HG02885 (cell line): ENCODE results near the gene CSPG5.

Experiments
- ATAC-seq: cut with Tn5 transposase; IDR thresholded peaks from one replicate; pipeline ENCODE4 v1.9.1; 2021; ENCODE audit warnings: mild to moderate bottlenecking; ENCODE audit not compliant: unreplicated experiment, poor library complexity

CSPG5 gene

DNA sequence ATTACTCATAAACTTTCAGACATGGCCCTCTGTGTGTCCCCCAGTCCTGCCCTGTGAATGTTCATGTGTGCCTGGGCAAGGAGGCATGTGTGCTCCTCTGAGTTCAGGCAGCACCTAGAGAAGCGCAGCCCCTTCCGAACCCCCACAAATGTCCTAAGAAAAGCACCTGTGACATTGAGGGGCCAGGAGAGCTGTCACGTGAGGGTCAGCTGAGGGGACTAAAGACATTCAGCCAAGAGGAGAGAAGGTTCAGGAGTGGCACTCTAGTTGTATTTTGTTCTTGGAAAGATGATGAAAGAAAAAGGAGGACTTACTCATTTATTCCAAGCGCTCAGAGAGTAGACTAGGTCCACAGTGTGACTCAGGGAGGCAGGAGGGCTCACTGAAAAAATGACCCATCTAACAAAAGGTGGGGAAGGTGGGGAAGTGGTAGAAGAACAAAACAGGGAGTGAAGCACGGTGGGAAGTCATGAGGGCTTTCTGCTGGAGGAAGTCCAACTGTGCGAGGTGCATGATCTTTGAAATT is 37.0 kb downstream of the CSPG5 start:
- ATAC-seq = no peak

DNA sequence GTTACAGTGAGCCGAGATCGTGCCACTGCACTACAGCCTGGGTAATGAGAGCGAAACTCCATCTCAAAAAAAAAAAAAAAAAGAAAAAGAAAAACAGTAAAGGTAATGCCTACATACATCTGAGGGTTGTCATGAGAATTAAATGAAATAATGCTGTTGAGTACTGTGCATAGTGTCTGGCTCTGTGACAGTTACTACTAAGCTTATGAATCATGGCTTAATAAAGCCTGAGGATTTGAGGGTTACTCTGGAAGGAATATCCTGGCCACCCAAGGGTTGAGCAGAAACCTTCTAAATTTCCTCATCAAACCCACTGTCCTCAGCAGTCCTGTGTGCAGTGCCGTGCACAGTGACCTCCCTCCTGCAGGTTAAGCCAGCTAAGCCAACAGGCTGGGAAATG is 38.4 kb downstream of the CSPG5 start:
- no peak for ATAC-seq

DNA sequence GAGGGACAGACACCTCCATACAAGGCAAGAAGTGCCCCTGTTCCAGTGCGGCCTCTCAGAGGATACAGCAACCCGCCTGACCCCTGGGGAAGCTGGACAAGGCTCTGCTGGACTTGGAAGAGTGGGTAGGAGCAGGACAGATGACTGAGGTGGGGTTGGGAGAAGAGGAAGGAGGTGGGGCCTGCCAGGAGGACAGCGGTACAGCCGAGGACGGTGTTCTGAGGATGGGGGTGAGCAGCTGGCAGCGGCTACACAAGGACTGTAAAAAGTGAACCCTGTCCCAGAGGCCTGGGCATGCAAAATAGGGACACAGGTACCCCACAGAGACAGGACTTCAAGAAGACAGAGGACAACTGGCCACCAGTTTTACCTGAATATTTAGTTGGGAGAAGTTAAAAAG is 41.7 kb downstream of the CSPG5 start:
- ATAC-seq = no peak

DNA sequence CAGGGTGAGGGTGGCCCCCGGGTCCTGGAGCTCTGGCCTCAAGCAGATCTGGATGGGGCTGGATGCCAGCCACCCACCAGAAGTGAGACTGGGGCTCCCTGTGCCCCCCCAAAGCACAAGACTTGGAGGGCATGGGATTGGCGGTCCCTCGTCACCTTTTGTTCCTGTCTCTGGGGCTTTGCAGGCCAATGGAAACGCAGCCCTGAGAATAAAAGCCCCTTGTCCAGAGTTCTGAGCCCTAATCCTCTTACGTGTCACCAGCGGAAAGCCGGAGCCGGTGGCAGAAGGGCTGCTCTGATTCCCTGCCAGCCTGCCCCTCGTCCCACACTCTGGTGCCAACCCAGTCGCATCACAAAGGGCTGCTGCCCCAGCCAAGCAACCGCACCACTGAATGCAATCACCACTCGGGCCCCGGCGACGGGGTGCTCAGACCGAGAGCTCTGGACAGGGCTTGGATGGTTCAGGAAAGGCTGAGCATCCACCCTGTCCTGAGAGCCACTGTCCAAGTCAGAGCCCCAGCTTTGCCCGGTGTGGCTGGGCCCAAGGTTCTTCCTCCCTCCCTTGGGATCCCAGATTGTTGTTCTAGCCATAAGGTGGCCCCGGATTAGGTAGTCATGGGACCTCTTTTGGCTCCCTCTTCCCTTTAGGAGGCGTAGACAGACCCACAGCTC is 42.3 kb downstream of the CSPG5 start:
- no peak for ATAC-seq

DNA sequence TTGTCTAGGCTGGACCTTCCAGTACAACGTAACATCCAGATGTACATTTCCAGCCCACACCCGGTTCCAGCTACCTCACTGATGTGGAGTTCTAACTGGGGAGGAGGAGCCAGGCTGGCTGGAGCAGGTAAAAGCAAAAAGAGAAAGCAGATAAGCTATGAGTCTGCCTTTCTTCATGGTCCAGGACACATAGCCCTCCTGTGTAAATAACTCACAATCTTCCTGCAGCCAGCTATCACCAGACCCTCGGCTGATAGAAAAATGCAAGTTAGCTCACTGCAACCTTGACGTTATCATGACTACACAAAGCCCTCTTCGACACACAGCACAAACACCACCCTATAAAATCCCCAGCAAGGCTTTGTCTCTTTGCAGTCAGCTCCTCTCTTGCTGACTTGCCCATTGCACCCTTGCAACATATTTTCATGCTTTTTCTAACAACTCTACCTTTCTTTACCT is 44.6 kb downstream of the CSPG5 start:
- no peak for ATAC-seq

DNA sequence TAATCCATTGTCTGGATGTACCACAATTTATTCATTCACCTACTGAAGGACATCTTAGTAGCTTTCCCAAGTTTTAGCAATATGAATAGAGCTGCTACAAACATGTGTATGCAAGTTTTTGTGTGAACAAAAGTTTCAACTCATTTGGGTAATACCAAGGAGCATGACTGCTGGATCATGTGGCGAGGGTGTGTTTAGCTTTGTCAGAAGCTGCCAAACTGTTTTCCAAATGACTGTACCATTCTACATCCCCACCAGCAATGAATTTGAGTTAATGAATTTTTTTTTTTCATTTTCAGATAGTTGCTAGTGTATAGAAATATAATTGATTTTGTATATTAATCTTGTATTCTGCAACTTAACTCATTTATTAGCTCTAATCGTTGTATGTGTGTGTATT is 45.2 kb downstream of the CSPG5 start:
- ATAC-seq = no peak

DNA sequence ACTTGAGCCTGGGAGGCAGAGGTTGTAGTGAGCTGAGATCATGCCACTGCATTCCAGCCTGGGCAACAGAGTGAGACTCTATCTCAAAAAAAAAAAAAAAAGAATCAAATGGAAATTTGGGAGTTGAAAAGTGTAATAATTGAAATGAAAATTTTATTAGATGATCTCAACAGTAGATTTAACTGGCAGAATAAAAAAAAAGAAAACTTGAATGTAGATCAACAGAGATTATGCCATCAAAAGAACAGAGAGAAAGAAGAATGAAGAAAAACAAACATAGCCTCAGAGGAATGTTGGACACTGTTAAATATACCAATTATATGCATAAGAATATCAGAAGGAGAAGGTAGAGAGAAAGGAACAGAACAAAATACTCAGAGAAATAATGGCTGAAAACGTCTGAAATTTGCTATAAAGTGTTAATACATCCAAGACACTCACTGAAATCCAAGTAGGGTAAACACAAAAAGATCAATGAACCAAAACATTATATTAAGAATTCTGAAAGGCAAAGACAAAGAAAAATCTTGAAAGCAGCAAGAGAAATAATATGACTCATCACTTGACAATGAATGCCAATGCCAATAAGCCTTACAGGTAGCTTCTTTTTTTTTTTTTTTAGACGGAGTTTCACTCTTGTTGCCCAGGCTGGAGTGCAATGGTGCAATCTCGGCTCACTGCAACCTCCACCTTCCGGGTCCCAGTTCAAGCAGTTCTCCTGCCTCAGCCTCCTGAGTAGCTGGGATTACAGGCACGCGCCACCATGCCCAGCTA is 50.5 kb downstream of the CSPG5 start:
- ATAC-seq = no peak

DNA sequence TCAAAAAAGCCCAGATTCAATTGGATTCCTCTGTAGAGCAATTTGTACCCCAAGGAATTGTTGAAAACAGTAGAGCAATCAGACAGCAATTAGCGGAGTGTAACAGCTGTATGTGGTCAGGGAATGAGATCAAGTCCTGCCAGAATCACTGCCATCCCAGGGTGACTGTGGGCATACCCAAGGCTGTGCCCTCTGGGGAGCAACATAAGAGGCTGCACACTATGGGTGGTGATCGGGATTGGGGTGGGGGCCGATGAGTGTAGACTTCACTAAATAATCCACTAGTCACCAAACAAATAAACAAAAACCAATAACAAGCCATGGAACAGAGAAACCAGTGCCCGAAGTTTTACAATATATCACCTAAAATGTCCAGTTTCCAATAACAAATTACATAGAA is 53.0 kb downstream of the CSPG5 start:
- no peak for ATAC-seq

DNA sequence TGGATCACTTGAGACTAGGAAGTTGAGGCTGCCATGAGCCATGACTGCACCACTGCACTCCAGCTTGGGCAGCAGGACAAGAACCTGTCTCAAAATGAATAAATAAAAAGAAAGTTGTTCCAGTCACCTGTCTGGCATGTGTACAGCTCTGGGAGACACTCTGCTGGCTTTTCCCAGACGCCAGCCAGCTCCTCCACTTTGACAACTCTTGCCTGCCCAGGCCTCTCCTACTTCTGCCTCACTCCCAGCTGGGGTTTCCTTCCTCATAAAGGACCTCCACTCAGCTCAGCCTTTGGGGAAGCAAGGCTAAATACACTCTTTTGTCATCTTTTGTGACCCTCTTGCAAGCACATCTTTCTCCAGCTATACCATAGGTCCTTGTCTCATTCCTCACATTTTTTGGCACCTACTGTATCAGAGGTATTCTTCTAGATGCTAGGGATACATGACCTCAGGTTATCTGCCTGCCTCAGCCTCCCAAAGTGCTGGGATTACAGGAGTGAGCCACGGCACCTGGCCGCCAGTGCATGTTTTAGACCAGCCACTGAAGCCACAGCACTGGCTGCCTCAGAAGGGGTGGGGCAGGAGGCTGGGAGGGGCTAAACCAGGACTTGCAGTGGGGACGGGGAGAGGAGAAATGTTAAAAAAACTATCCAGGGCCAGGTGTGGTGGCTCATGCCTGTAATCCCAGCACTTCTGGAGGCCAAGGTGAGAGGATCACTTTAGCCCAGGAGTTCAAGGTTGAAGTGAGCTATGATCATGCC is 55.2 kb downstream of the CSPG5 start:
- no peak for ATAC-seq

DNA sequence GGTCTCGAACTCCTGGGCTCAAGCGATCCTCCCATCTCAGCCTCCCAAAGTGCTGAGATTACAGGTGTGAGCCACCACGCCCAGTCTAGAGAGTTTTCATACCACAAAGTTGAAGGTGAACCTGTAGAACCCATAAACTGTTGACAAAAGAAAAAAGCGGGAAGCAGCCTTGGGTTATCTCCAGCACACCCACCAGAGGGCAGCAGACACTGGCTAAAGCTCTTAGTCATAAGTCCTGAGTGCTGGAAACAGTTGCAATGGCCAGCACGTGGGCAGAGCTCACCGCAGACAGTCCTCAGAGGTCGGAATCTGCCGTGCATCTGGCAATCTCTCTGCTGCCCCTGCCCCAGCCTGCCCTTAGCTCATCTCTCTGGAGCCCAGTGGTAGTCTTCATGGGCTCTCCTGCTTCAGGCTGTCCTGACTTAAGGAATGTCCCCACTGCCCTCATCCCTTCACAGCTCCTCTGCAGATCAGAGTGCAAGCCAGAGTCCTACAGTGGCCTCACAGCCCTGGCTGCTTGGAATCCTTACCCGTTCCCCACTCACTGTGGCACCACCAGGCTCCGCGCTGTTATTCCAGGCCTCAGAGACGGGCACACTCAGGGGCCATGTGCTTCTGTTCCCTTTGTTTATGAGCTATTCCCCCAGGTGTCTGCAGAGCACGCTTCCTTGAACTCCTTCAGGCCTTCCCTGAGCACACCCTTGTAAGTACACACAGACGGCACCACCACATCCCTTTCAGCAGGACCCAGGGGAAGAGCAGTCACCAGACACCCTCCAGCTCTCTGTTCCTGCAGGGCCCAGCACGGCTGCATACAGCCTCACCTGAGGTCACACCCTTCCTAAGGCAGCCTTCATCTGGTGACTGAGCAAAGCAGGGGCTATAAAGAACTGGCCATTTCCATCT is 56.3 kb downstream of the CSPG5 start:
- ATAC-seq = peak; percentile 73

DNA sequence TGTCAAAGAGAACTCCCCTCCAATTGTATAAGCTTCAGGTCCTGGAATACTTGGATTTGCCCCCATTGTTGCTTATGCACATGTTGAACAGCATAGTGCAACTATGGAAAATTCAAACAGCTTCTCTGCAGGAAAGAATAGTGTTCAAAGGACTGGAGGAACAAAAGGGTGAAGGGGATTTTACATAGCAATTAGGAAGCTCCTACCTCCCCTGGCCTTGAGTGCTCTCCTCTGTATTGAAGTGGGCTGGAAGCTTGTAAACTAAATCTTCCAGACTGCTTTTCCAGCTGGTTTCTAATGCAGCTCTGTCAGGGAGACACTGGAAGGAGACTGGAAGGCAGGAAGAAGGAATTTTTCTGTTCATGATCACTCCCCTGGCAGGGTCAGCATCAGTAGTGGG is 57.9 kb downstream of the CSPG5 start:
- no peak for ATAC-seq

DNA sequence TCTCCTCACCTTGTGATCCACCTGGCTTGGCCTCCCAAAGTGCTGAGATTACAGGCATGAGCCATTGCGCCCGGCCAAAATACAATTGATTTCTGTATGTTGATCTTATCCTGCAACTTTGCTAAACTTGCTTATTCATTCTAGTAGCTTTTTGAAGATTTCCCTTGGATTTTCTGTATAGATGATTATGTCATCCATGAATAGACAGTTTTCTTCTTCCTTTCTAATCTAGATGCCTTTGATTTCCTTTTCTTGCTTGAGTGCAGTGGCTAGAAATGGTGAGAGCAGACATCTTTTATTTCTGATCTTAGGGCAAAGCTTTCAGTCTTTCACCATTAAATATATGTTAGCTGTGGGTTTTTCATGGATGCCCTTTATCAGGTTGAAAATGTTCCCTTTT is 60.7 kb downstream of the CSPG5 start:
- ATAC-seq = no peak

DNA sequence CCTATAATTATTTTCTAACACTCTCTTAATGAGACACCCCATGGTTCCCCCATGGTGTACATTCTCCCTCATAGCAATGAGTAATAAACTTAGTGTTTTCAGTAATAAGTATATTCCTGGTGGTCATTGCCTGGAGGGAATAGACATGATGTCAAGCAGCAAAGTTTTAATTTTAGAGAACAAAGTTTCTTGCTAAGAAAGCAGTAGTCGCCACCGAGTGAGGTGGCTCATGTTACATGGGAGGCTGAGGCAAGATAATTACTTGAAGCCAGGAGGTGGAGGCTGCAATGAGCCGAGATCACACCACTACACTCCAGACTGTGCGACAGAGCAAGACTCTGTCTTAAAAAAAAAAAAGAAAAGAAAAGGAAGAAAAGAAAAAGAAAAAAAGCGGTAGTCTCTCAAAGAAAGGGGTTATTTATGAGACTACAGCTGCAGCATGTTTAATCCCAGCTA is 62.8 kb downstream of the CSPG5 start:
- no peak for ATAC-seq

DNA sequence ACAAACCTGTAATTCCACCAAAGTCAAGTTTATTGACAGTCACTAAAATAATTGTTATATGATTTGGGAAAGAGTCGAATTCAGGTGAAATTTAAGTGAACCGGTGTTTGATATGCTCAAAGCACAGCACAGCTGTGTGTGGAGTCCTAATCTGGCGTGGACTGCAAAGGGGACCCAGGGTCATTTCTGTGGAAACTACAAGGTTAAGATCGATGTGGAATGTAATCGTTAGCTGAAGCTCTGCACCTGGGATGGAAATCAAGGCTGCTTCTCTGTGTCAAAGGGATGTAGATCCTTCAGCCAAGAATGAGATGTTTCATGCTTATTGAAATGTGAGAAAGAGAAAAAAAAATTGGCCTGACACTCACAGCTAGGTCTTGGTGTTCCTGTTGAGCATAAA is 63.6 kb downstream of the CSPG5 start:
- no peak for ATAC-seq

DNA sequence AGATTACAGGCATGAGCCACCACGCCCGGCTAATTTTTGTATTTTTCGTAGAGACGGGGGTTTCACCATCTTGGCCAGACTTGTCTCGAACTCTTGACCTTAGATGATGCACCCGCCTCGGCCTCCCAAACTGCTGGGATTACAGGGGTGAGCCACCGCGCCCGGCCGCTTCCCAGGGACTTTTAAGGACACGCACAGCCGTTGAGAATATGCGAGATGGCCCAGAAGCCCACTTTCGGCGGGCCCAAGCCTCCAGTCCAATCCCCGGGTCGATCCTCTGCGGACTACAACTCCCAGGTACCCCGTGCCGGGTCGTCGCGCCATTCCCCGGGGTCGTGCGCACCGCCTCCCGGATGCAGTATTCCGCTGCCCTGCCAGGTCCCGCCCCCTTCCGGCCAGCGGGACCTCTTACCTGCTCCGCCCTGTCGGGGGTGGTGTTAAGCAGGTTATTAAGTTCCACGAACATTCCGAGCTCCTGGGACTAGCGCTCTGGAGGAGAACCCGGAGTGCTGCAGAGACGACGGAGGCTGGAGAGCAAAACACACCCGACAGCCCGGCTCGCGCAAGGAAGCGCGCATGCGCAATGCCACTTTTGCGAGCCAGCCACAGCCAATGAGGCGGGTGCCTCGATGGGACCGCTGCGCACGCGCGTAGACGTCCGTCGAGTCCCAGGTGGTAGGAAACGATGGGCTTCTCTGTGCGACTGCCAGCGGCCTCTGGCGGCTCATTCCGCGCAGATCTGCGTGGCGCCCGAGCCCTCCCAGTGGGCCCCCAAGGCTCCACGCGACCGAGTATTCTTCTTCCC is 65.3 kb downstream of the CSPG5 start, which contains the start of gene ELP6:
Gene ELP6, minus strand, starts transcription at position 588 of the 805 bp plus-strand sequence. Its CDS starts 122 bp downstream, at position 466.
- ATAC-seq = peak; percentile 93

DNA sequence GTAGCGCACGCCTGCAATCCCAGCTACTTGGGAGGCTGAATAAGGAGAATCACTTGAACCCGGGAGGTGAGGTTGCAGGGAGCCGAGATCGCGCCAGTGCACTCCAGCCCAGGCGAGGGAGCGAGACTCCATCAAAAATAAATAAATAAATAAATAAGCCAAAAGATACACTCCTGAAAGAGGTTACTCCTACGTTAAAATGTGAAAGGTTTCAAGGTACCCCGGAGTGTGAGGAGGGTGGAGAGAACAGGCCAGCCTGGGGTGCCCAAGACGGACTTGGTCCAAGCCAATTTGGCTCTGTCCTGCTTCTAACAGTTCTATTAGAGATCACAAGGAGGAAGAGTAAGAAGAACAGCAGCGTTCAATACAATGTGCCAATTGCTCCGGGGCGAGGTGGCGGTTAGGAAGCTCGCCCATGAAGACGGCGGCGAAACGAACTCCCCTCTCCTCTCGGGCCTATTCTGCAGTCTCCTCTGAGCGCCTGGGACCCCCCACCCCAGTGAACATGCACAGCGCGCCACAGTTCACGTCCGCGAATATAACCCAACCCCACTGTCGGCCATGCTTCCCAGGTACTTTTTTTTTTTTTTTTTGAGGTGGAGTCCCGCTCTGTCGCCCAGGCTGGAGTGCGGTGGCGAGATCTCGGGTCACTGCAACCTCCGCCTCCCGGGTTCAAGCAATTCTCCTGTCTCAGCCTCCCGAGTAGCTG is 66.1 kb downstream of the CSPG5 start:
- peak; percentile 6 for ATAC-seq
